Measurements from ENCODE around the gene PPIC. TPM values are rescaled to one million over a fixed set of nuclear protein-coding genes. Genes with fewer than 3 reads are reported as not detected.

The PPIC gene
- total RNA-seq, 1 experiment from 2014 or later = 10.8 TPM

- Histone ChIP-seq H4K91ac (ENCODE audit: insufficient read length, low read depth, low read length) (no peak overlapping the region), H3K23me2 (ENCODE audit: insufficient read length, low read depth, low read length, poor library complexity, severe bottlenecking) (no peaks in the 10 kb centered on the region), H3K4me1 (ENCODE audit: insufficient read depth, low read length) (no peaks in the 10 kb centered on the region), H4K8ac (replicated peaks; ENCODE audit: insufficient read length, low read depth, low read length) (no peak overlapping the region), H3K9ac (ENCODE audit: extremely low read depth, insufficient read length, low read length) (no peak overlapping the region), H2BK20ac (ENCODE audit: low read depth, low read length, poor library complexity, severe bottlenecking) (no peak overlapping the region), H3K27me3 (ENCODE audit: insufficient read depth, low read length) (no peaks in the 10 kb centered on the region), H4K5ac (ENCODE audit: insufficient read length, low read depth, low read length) (no peak overlapping the region), H4K20me1 (ENCODE audit: control insufficient read depth, insufficient read depth, insufficient read length) (no peaks in the 10 kb centered on the region), H3K9me3 (ENCODE audit: control insufficient read depth, low read depth, low read length) (no peaks in the 10 kb centered on the region), H3K79me1 (ENCODE audit: insufficient read depth, low read depth, low read length, poor library complexity, severe bottlenecking) (no peaks in the 10 kb centered on the region), H3K4me2 (ENCODE audit: insufficient read depth, insufficient read length, low read length) (no peak overlapping the region), H3T11ph (ENCODE audit: low read length) (no peak overlapping the region), H3K79me2 (ENCODE audit: insufficient read depth, low read length) (no peaks in the 10 kb centered on the region), H2BK120ac (ENCODE audit: low read depth, low read length, poor library complexity, severe bottlenecking) (no peak overlapping the region), H2AK5ac (ENCODE audit: insufficient read length, low read length) (no peak overlapping the region), H3K4ac (ENCODE audit: low read depth, low read length) (no peak overlapping the region), H3K14ac (ENCODE audit: insufficient read depth, low read length) (no peak overlapping the region), H3K18ac (ENCODE audit: insufficient read length, low read depth, low read length) (no peak overlapping the region), H3K23ac (ENCODE audit: insufficient read length, low read depth, low read length) (no peak overlapping the region), H3K56ac (ENCODE audit: insufficient read length, low read depth, low read length) (no peak overlapping the region), H3K27ac (ENCODE audit: insufficient read length, low read depth, low read length) (no peak overlapping the region), H2BK12ac (ENCODE audit: insufficient read length, low read depth, low read length) (no peak overlapping the region), H2BK5ac (ENCODE audit: insufficient read length, low read length) (no peak overlapping the region), H2BK15ac (ENCODE audit: low read depth, low read length) (no peak overlapping the region), H2AFZ (ENCODE audit: low read length) (no peak overlapping the region)
- Mint-ChIP-seq H3K4me1 (no peaks in the 10 kb centered on the region), H3K36me3 (ENCODE audit: insufficient read depth in 1 of 3, low read depth in 3 of 3) (no peaks in the 10 kb centered on the region), H3K27me3 (ENCODE audit: low read depth) (no peaks in the 10 kb centered on the region), H3K27ac (no peak overlapping the region), H3K9me3 (no peaks in the 10 kb centered on the region), H3K4me3 (no peak overlapping the region)
- TF ChIP-seq, protein P1, sequence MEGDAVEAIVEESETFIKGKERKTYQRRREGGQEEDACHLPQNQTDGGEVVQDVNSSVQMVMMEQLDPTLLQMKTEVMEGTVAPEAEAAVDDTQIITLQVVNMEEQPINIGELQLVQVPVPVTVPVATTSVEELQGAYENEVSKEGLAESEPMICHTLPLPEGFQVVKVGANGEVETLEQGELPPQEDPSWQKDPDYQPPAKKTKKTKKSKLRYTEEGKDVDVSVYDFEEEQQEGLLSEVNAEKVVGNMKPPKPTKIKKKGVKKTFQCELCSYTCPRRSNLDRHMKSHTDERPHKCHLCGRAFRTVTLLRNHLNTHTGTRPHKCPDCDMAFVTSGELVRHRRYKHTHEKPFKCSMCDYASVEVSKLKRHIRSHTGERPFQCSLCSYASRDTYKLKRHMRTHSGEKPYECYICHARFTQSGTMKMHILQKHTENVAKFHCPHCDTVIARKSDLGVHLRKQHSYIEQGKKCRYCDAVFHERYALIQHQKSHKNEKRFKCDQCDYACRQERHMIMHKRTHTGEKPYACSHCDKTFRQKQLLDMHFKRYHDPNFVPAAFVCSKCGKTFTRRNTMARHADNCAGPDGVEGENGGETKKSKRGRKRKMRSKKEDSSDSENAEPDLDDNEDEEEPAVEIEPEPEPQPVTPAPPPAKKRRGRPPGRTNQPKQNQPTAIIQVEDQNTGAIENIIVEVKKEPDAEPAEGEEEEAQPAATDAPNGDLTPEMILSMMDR (conservative IDR thresholded peaks at IDR 0.05) = no peak
- DNase-seq = no peak
- WGBS (ENCODE audit: extremely low coverage, insufficient read length, low lambda C conversion rate) = no CpG with 5 or more reads among the region's 2 CpGs
Observed at GRCh38 chr5:122978068-122978467, 58.5 kb downstream of the PPIC start.
